Neutrophil (primary cell): ENCODE measurements around the gene ANKRD11.
"Not testable (repeated sequence)": the region's sequence is repeated elsewhere in the genome, so short reads cannot be mapped to it uniquely, and the experiment has no call there.

ENCODE experiments used
- H3K27ac ChIP-seq: fragments of 200-600 bp; sonication (generic); 2 replicates; pipeline ENCODE4 v1.5.1; 2016; ENCODE audit warnings: mild to moderate bottlenecking, moderate library complexity
- H3K27me3 ChIP-seq: fragments of 200-600 bp; sonication (generic); 2 replicates; pipeline ENCODE4 v1.6.0; 2016; ENCODE audit warnings: mild to moderate bottlenecking
- H3K36me3 ChIP-seq: fragments of 200-600 bp; sonication (generic); 2 replicates; pipeline ENCODE4 v1.5.1; 2017
- H3K4me1 ChIP-seq, 2 experiments: fragments of 200-600 bp in 1 of 2; sonication (generic) in 1 of 2; 1 replicate in 1 of 2; 2 replicates in 1 of 2; pipeline versions ENCODE4 v1.5.1 to v1.6.1; 2013 to 2016; ENCODE audit warnings: low read depth in 1 of 2, low read length in 1 of 2, mild to moderate bottlenecking in 1 of 2, moderate library complexity in 1 of 2; ENCODE audit not compliant: control insufficient read depth in 1 of 2, insufficient read depth in 1 of 2
- H3K4me3 ChIP-seq, 2 experiments: fragments of 200-600 bp in 1 of 2; sonication (generic) in 1 of 2; 1 replicate in 1 of 2; 2 replicates in 1 of 2; pipeline ENCODE4 v1.5.1; 2013 to 2016; ENCODE audit warnings: low read depth in 1 of 2, low read length in 1 of 2, mild to moderate bottlenecking in 1 of 2, moderate library complexity in 1 of 2
- H3K9me3 ChIP-seq: fragments of 200-600 bp; sonication (generic); 2 replicates; pipeline ENCODE4 v1.5.1; 2016
- TF ChIP-seq, protein P1 (sequence below): fragments of 200-600 bp; sonication (generic); IDR thresholded peaks from 2 replicates; pipeline ENCODE4 v1.5.1; 2016; ENCODE audit warnings: antibody characterized with exemption

The ANKRD11 gene

DNA sequence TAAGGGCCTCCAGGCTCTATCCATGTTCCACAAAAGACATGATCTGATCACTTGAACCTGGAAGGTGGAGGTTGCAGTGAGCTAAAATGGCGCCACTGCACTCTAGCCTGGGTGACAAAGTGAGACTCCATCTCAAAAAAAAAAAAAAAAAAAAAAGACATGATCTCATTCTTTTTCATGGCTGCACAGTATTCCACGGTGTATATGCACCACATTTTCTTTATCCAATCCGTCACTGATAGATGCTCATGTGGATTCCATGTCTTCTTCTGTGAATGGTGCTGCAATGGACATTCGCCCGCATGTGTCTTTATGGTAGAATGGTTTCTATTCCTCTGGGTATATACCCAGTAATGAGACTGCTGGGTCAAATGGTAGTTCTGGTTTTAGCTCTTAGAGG, 124.4 kb downstream of the ANKRD11 start:
- H3K27ac ChIP-seq, result peak overlapping the region; percentile 25
- no peak overlapping the region for H3K4me3 ChIP-seq
- H3K4me1 ChIP-seq, result peaks cover 47 to 51% of the 10 kb centered on the region in 2 experiments
- no peaks in the 10 kb centered on the region for H3K9me3 ChIP-seq
- no peaks in the 10 kb centered on the region for H3K27me3 ChIP-seq
- peaks cover 8% of the 10 kb centered on the region for H3K36me3 ChIP-seq
- TF ChIP-seq, protein P1, sequence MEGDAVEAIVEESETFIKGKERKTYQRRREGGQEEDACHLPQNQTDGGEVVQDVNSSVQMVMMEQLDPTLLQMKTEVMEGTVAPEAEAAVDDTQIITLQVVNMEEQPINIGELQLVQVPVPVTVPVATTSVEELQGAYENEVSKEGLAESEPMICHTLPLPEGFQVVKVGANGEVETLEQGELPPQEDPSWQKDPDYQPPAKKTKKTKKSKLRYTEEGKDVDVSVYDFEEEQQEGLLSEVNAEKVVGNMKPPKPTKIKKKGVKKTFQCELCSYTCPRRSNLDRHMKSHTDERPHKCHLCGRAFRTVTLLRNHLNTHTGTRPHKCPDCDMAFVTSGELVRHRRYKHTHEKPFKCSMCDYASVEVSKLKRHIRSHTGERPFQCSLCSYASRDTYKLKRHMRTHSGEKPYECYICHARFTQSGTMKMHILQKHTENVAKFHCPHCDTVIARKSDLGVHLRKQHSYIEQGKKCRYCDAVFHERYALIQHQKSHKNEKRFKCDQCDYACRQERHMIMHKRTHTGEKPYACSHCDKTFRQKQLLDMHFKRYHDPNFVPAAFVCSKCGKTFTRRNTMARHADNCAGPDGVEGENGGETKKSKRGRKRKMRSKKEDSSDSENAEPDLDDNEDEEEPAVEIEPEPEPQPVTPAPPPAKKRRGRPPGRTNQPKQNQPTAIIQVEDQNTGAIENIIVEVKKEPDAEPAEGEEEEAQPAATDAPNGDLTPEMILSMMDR, result no peak

DNA sequence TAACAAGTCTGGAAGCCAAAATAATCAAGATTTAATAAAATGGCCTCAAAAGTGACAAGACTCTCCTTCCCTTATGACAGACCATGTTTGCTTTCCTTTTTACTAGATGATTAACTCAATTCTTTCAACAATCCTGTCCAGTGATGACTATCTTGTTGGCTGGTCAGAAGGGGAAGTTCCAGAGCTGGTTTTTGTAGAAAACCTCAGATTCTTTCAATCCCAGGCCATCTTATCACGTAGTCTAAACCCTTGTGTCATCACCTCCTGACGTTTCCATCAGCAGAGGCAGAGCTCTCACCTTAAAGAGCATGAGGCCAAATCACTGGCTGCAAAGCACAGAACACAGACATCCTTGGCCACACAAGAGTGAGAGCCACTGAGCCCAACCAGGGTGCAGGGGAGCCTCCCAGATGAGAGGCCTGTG, 125.3 kb downstream of the ANKRD11 start:
- H3K27me3 ChIP-seq, result no peaks in the 10 kb centered on the region
- peaks cover 1% of the 10 kb centered on the region for H3K36me3 ChIP-seq
- TF ChIP-seq, protein P1, result no peak
- peak overlapping the region; percentile 86 for H3K27ac ChIP-seq
- H3K4me1 ChIP-seq, result peaks cover 57 to 61% of the 10 kb centered on the region in 2 experiments
- H3K4me3 ChIP-seq, result no peak overlapping the region
- no peaks in the 10 kb centered on the region for H3K9me3 ChIP-seq

DNA sequence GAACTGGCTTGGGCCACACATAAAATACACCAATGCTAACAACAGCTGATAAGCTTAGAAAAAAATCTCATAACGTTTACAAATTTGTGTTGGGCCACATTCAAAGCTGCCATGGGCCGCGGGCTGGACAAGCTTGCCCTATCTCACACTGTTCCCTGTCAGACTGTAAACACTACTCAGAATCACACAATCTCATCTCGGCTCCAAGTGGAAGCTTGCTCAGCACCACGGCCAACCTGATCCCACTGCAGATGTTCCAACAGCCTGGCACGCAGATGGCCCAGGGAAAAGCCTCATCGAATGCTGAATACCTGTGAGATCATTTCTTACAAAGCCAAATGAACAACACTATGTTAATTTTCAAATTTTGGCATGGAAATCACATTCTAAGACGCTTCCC, 125.8 kb downstream of the ANKRD11 start:
- H3K36me3 ChIP-seq, result no peaks in the 10 kb centered on the region
- H3K27ac ChIP-seq, result peak overlapping the region; percentile 86
- no peaks in the 10 kb centered on the region for H3K27me3 ChIP-seq
- TF ChIP-seq, protein P1, result no peak
- H3K4me1 ChIP-seq, result peaks cover 61 to 65% of the 10 kb centered on the region in 2 experiments
- no peaks in the 10 kb centered on the region for H3K9me3 ChIP-seq
- H3K4me3 ChIP-seq, result no peak overlapping the region

DNA sequence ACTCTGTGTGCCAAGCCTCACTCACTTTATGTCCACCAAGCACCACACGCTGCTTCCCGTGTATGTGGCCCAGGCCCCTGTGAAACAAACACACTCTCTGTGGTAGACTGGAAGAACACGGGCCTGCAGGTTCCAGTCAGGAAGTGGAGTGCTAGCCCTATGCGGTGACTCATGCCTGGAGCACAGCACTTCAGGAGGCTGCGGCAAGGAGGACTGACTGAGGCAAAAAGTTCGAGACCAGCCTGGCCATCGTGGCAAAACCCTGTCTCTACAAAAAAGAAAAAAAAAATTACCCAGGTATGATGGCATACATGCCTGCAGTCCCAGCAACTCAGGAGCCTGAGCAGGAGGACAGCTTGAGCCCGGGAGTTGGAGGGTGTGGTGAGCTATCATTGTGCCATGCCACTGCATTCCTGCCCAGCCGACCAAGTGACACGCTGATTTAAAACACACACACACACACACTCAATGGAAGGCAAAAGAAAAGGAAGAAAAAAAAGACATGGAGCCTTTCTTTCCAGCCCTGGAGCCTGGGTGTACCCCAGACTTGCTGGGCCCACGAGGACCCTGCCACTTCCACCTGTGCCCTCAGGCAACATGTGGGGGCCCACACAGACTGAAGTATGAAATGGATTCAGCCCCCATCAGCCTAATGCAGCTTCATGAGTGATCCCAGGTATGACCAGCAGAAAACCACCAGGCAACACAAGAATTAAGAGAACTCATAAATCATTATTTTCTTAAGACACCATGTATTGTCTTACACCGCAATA, 126.6 kb downstream of the ANKRD11 start:
- H3K36me3 ChIP-seq, result no peaks in the 10 kb centered on the region
- peak overlapping the region; percentile 86 for H3K27ac ChIP-seq
- H3K4me3 ChIP-seq, result no peak overlapping the region
- TF ChIP-seq, protein P1, result no peak
- peaks cover 69 to 73% of the 10 kb centered on the region in 2 experiments for H3K4me1 ChIP-seq
- no peaks in the 10 kb centered on the region for H3K9me3 ChIP-seq
- H3K27me3 ChIP-seq, result no peaks in the 10 kb centered on the region

DNA sequence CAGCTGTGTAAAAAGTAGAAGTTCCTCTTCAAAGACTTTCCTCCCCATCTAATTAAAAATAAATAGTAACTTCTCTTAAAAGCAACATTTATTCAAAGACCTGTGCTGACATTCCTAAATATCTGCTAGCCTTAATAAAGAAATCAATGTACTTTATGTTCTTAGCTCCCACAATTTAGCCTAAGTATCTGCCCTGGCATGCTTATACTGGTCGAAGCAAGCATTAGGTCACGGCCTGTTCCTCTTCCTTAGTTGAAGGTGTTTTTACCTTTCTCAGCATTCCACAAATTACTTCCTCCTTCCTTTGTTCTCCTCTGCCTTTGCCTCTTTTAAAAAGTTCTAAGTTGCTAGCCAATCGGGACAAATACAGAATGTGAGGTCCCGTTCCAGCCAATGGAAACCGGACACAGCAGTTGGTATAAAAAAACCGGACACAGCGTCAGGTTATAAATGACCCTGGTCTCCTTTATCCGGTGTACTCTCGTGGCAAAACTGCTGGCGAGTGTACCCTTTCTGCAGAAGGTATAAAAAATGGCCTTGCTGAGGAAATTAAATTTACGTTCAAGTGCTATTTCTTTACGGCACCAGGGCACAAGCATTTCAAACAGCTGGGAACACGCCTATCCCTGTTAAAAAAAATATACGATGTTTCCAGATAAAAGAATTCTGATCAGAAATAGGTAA, 127.7 kb downstream of the ANKRD11 start:
- Histone ChIP-seq H3K27ac (peak overlapping the region; percentile 86), H3K4me1 (peaks cover 80 to 85% of the 10 kb centered on the region in 2 experiments)
- not testable (repeated sequence) for H3K36me3 ChIP-seq, H3K27me3 ChIP-seq, H3K4me3 ChIP-seq, H3K9me3 ChIP-seq
